ENCODE measurements around the gene MAP4K1.

MAP4K1 gene

GRCh38 chr19:38538793-38539528 is 78.8 kb downstream of the MAP4K1 start:
- ChIA-PET POLR2A (no interaction called here), CTCF (interaction anchor here (0.7 to 10.0 kb wide), 4 partner anchors 24 to 363 kb away, joined by 3 to 40 read pairs (median 4); no protein-coding TSS in a partner anchor)
- no peak overlapping the region for H3K4me3 ChIP-seq (ENCODE audit: low read depth, low read length)
- no peak overlapping the region for H3K27ac ChIP-seq (ENCODE audit: extremely low read depth, low read depth, low read length)
- TF ChIP-seq ZNF362 (tag by site-specific recombination; IDR thresholded peaks at IDR 0.05) (0 out of 2 replicates have a peak, but pooled peaks have one; percentile 28), ZNF274 (IDR thresholded peaks at IDR 0.05; ENCODE audit: low read length) (no peak), ZNF274 (tag by site-specific recombination; IDR thresholded peaks at IDR 0.05; ENCODE audit: borderline replicate concordance) (no peak)
- H3K36me3 ChIP-seq (ENCODE audit: control insufficient read depth in 2 of 2, insufficient read depth in 1 of 2, low read length in 2 of 2): no peaks in the 10 kb centered on the region
- 0 out of 2 replicates have a peak, but pooled peaks cover 5% of the 10 kb centered on the region for H3K4me1 ChIP-seq (ENCODE audit: control insufficient read depth, insufficient read depth, low read length)
- H3K9me3 ChIP-seq (ENCODE audit: control insufficient read depth, insufficient read depth, low read depth, low read length): no peaks in the 10 kb centered on the region

- Histone ChIP-seq H3K36me3 (ENCODE audit: control insufficient read depth in 2 of 2, insufficient read depth in 1 of 2, low read length in 2 of 2) (no peaks in the 10 kb centered on the region), H3K27ac (ENCODE audit: extremely low read depth, low read depth, low read length) (no peak overlapping the region), H3K4me1 (ENCODE audit: control insufficient read depth, insufficient read depth, low read length) (0 out of 2 replicates have a peak, but pooled peaks cover 5% of the 10 kb centered on the region), H3K4me3 (ENCODE audit: low read depth, low read length) (no peak overlapping the region), H3K9me3 (ENCODE audit: control insufficient read depth, insufficient read depth, low read depth, low read length) (no peaks in the 10 kb centered on the region)
- CTCF ChIA-PET: interaction anchor here (1.3 to 10.0 kb wide), 2 partner anchors 24 to 99 kb away, joined by 4 to 40 read pairs; no protein-coding TSS in a partner anchor
- POLR2A ChIA-PET: no interaction called here
- TF ChIP-seq ZNF140 (tag by site-specific recombination; IDR thresholded peaks at IDR 0.05) (no peak), ZNF658 (tag by site-specific recombination; IDR thresholded peaks at IDR 0.05) (0 out of 2 replicates have a peak, but pooled peaks have one; percentile 20), PRDM2 (tag by site-specific recombination; IDR thresholded peaks at IDR 0.05; ENCODE audit: borderline replicate concordance) (no peak)
These were observed 79.4 kb downstream of the MAP4K1 start for GRCh38 chr19:38538386-38538785.
